ENCODE results near the gene ZNF513.
"Not testable (repeated sequence)": the region's sequence is repeated elsewhere in the genome, so short reads cannot be mapped to it uniquely, and the experiment has no call there.

ZNF513 gene

GRCh38 chr2:27370026-27370815, 10.3 kb downstream of the ZNF513 start, which contains the start of the genes EIF2B4 and SNX17:
EIF2B4 (minus strand) TSS chr2:27370338; CDS start chr2:27370314, 24 bp downstream.
SNX17 (plus strand) TSS chr2:27370616; CDS start chr2:27370744, 128 bp downstream.
- Histone ChIP-seq H3K9me3 (ENCODE audit: insufficient read depth, low read depth, low read length) (no peaks in the 10 kb centered on the region), H3K4me1 (ENCODE audit: insufficient read depth, low read length) (no peaks in the 10 kb centered on the region), H3K27ac (ENCODE audit: low read length) (peak within 1 kb of the TSS; percentile 80), H3K27me3 (ENCODE audit: insufficient read depth, low read length) (no peaks in the 10 kb centered on the region), H3K4me3 (ENCODE audit: low read length) (peak within 1 kb of the TSS; percentile 80), H3K36me3 (ENCODE audit: insufficient read depth, low read depth, low read length) (peaks cover 65% of the 10 kb centered on the region), H3K9ac (ENCODE audit: low read depth, low read length) (peak within 1 kb of the TSS; percentile 93)

- peak overlapping the region; percentile 80 for H3K4me3 ChIP-seq (ENCODE audit: low read length)
- H3K9me3 ChIP-seq (ENCODE audit: insufficient read depth, low read depth, low read length), result no peaks in the 10 kb centered on the region
- no peaks in the 10 kb centered on the region for H3K27me3 ChIP-seq (ENCODE audit: insufficient read depth, low read length)
- peaks cover 66% of the 10 kb centered on the region for H3K36me3 ChIP-seq (ENCODE audit: insufficient read depth, low read depth, low read length)
- H3K4me1 ChIP-seq (ENCODE audit: insufficient read depth, low read length), result no peaks in the 10 kb centered on the region
- peak overlapping the region; percentile 74; the same call in 1 of the 2 replicates for H3K9ac ChIP-seq (ENCODE audit: low read depth, low read length)
- peak overlapping the region; percentile 1 for H3K27ac ChIP-seq (ENCODE audit: low read length)
Observed at GRCh38 chr2:27369471-27370025, 11.0 kb downstream of the ZNF513 start.

GRCh38 chr2:27363933-27364332, 16.6 kb downstream of the ZNF513 start:
- Histone ChIP-seq H3K4me3 (ENCODE audit: low read length) (no peak overlapping the region), H3K9ac (ENCODE audit: low read depth, low read length) (no peak overlapping the region), H3K9me3 (ENCODE audit: insufficient read depth, low read depth, low read length) (no peaks in the 10 kb centered on the region; the same call in 1 of the 2 replicates), H3K27me3 (ENCODE audit: insufficient read depth, low read length) (no peaks in the 10 kb centered on the region), H3K27ac (ENCODE audit: low read length) (no peak overlapping the region), H3K4me1 (ENCODE audit: insufficient read depth, low read length) (no peaks in the 10 kb centered on the region), H3K36me3 (ENCODE audit: insufficient read depth, low read depth, low read length) (peaks cover 55% of the 10 kb centered on the region)

- H3K9me3 ChIP-seq (ENCODE audit: insufficient read depth, low read depth, low read length), result no peaks in the 10 kb centered on the region; the same call in 1 of the 2 replicates
- no peak overlapping the region for H3K9ac ChIP-seq (ENCODE audit: low read depth, low read length)
- H3K4me3 ChIP-seq (ENCODE audit: low read length), result no peak overlapping the region
- peaks cover 45% of the 10 kb centered on the region for H3K36me3 ChIP-seq (ENCODE audit: insufficient read depth, low read depth, low read length)
- H3K27me3 ChIP-seq (ENCODE audit: insufficient read depth, low read length), result no peaks in the 10 kb centered on the region
- H3K4me1 ChIP-seq (ENCODE audit: insufficient read depth, low read length), result peaks cover 2% of the 10 kb centered on the region; the same call in 1 of the 2 replicates
- no peak overlapping the region for H3K27ac ChIP-seq (ENCODE audit: low read length)
Observed at GRCh38 chr2:27362678-27363420, 17.7 kb downstream of the ZNF513 start.

- Histone ChIP-seq H3K9me3 (ENCODE audit: insufficient read depth, low read depth, low read length) (no peaks in the 10 kb centered on the region; the same call in 1 of the 2 replicates), H3K9ac (ENCODE audit: low read depth, low read length) (peak within 1 kb of the TSS; percentile 99), H3K4me1 (ENCODE audit: insufficient read depth, low read length) (peaks cover 14% of the 10 kb centered on the region), H3K4me3 (ENCODE audit: low read length) (peak within 1 kb of the TSS; percentile 92), H3K27me3 (ENCODE audit: insufficient read depth, low read length) (no peaks in the 10 kb centered on the region), H3K27ac (ENCODE audit: low read length) (peak within 1 kb of the TSS; percentile 100), H3K36me3 (ENCODE audit: insufficient read depth, low read depth, low read length) (no peaks in the 10 kb centered on the region)
Observed at GRCh38 chr2:27356382-27357181, 24.0 kb downstream of the ZNF513 start, which contains the start of gene GTF3C2. GTF3C2 (minus strand) TSS chr2:27356764; CDS start chr2:27343554, 13,210 bp downstream.

- no peaks in the 10 kb centered on the region; the same call in 1 of the 2 replicates for H3K9me3 ChIP-seq (ENCODE audit: insufficient read depth, low read depth, low read length)
- H3K9ac ChIP-seq (ENCODE audit: low read depth, low read length), result peak overlapping the region; percentile 99
- H3K27me3 ChIP-seq (ENCODE audit: insufficient read depth, low read length), result no peaks in the 10 kb centered on the region
- peaks cover 14% of the 10 kb centered on the region for H3K4me1 ChIP-seq (ENCODE audit: insufficient read depth, low read length)
- peak overlapping the region; percentile 100 for H3K27ac ChIP-seq (ENCODE audit: low read length)
- peak overlapping the region; percentile 92 for H3K4me3 ChIP-seq (ENCODE audit: low read length)
- H3K36me3 ChIP-seq (ENCODE audit: insufficient read depth, low read depth, low read length), result no peaks in the 10 kb centered on the region
Observed at GRCh38 chr2:27356056-27356381, 24.5 kb downstream of the ZNF513 start.

- H3K9ac ChIP-seq (ENCODE audit: low read depth, low read length), result no peak overlapping the region
- H3K4me3 ChIP-seq (ENCODE audit: low read length), result no peak overlapping the region
- peaks cover 6% of the 10 kb centered on the region for H3K36me3 ChIP-seq (ENCODE audit: insufficient read depth, low read depth, low read length)
- H3K27ac ChIP-seq (ENCODE audit: low read length), result no peak overlapping the region
- no peaks in the 10 kb centered on the region for H3K27me3 ChIP-seq (ENCODE audit: insufficient read depth, low read length)
- H3K9me3 ChIP-seq (ENCODE audit: insufficient read depth, low read depth, low read length), result no peaks in the 10 kb centered on the region
- H3K4me1 ChIP-seq (ENCODE audit: insufficient read depth, low read length), result peaks cover 14% of the 10 kb centered on the region
Observed at GRCh38 chr2:27354597-27354927, 26.0 kb downstream of the ZNF513 start.

GRCh38 chr2:27353762-27354596, 26.6 kb downstream of the ZNF513 start:
- H3K4me3 ChIP-seq (ENCODE audit: low read length), result no peak overlapping the region
- no peaks in the 10 kb centered on the region for H3K9me3 ChIP-seq (ENCODE audit: insufficient read depth, low read depth, low read length)
- peak overlapping the region; percentile 44; the same call in 1 of the 2 replicates for H3K9ac ChIP-seq (ENCODE audit: low read depth, low read length)
- H3K36me3 ChIP-seq (ENCODE audit: insufficient read depth, low read depth, low read length), result peaks cover 6% of the 10 kb centered on the region
- H3K4me1 ChIP-seq (ENCODE audit: insufficient read depth, low read length), result peaks cover 14% of the 10 kb centered on the region
- H3K27ac ChIP-seq (ENCODE audit: low read length), result no peak overlapping the region
- no peaks in the 10 kb centered on the region for H3K27me3 ChIP-seq (ENCODE audit: insufficient read depth, low read length)

- not testable (repeated sequence) for H3K36me3 ChIP-seq (ENCODE audit: insufficient read depth, low read depth, low read length); H3K27me3 ChIP-seq (ENCODE audit: insufficient read depth, low read length); H3K9me3 ChIP-seq (ENCODE audit: insufficient read depth, low read depth, low read length); H3K4me3 ChIP-seq (ENCODE audit: low read length); H3K27ac ChIP-seq (ENCODE audit: low read length)
- Histone ChIP-seq H3K4me1 (ENCODE audit: insufficient read depth, low read length) (peaks cover 14% of the 10 kb centered on the region), H3K9ac (ENCODE audit: low read depth, low read length) (peak overlapping the region; percentile 44; the same call in 1 of the 2 replicates)
Observed at GRCh38 chr2:27353386-27353761, 27.2 kb downstream of the ZNF513 start.

GRCh38 chr2:27351802-27352598, 28.5 kb downstream of the ZNF513 start:
- H3K9ac ChIP-seq (ENCODE audit: low read depth, low read length), result peak overlapping the region; percentile 39; the same call in 1 of the 2 replicates

More at GRCh38 chr2:27351802-27352598, 28.5 kb downstream of the ZNF513 start:
- Histone ChIP-seq H3K9me3 (ENCODE audit: insufficient read depth, low read depth, low read length) (no peaks in the 10 kb centered on the region), H3K4me3 (ENCODE audit: low read length) (no peak overlapping the region), H3K27me3 (ENCODE audit: insufficient read depth, low read length) (no peaks in the 10 kb centered on the region), H3K27ac (ENCODE audit: low read length) (no peak overlapping the region), H3K4me1 (ENCODE audit: insufficient read depth, low read length) (peaks cover 10% of the 10 kb centered on the region), H3K36me3 (ENCODE audit: insufficient read depth, low read depth, low read length) (peaks cover 6% of the 10 kb centered on the region)

Data from iPS-20b (cell line).